Stimulated activated CD4-positive, alpha-beta T cell treated with anti-CD3 and anti-CD28 coated beads, Interleukin-1b, Interleukin-23, amount 100 ng/mL, for 48 hours (primary cell): ENCODE measurements around the gene TMEM87B.
"Not testable (repeated sequence)": the region's sequence is repeated elsewhere in the genome, so short reads cannot be mapped to it uniquely, and the experiment has no call there.

Experiments
- DNase-seq: peaks from one replicate; pipeline ENCODE4 v3.0.0-alpha.2; 2020

Gene TMEM87B

DNA sequence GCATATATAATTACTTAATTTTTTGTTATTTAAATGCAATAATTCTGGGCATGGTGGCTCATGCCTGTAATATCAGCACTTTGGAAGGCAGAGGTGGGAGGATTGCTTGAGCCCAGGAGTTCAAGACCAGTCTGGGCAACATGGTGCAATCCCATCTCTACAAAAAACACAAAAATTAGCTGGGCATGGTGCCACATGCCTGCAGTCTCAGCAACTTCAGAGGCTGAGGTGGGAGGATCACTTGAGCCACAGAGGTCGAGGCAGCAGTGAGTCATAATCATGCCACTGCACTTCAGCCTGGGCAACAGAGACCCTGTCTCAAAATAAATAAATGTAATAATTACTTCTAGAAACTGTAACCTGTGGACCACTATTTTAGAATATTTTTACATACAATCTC is 21.5 kb upstream of the TMEM87B start:
- no peak for DNase-seq

DNA sequence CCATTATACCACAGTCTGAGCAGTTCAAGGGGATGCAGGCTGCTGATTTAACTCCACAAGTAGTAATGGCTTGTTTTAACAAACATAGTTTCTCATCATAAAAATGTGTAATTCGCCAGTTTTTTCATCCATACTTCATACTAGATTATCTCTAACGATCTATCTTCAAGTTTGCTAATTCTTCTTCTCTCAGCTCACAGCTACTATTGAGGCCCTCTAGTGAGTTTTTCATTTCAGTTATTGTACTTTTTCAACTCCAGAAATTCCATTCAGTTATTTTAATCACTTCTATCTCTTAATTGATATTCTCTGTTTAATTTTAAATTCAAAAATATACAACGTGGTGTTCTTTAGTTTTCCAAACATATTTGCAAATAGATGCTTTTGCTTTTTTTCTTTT is 20.1 kb upstream of the TMEM87B start:
- DNase-seq: no peak

DNA sequence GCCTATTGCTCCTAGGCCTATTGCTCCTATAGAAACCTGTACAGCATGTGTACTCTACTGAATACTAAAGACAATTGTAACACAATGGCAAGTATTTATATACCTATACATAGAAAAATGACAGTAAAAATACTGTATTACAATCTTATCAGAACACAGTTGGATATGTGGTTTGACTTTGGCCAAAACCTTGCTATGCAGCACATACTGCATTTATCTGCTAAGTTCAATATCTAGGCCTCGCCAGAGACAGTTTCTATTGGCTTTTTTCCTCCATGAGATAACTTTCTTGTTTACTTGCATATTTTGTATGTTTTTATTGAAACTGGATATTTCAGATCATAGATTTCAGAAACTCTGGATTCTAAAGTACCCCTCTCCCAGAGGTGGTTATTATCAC is 19.3 kb upstream of the TMEM87B start:
- DNase-seq: no peak

DNA sequence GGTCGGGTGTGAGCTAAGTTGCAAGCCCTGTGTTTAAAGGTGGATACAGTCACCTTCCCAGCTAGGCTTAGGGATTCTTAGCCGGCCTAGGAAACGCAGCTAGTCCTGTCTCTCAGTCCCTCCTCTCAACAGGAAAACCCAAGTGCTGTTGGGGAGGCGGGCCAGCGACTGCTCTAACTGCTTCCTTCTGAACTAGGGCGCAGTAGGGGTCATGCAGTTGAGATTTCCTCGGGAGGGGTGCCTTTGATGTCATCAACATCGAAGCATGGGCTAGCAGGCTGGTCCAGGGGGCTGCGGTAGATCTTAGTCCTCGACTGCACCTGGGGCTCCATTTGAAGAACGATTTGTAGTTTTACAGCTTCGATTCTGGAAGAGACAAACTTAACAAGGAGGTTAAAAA is 15.5 kb upstream of the TMEM87B start:
- DNase-seq: not testable (repeated sequence)

DNA sequence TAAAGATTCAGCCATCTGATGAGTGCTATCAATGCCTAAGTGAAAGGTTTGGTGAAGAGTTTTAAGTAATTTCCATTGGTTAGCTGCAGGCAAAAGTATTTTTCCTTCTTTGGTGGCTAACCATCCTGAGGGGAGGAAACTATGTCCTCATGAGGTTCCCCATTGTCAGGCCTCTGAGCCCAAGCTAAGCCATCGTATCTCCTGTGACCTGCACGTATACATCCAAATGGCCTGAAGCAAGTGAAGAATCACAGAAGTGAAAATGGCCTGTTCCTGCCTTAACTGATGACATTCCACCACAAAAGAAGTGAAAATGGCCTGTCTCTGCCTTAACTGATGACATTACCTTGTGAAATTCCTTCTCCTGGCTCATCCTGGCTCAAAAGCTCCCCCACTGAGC is 15.0 kb upstream of the TMEM87B start:
- DNase-seq: not testable (repeated sequence)

DNA sequence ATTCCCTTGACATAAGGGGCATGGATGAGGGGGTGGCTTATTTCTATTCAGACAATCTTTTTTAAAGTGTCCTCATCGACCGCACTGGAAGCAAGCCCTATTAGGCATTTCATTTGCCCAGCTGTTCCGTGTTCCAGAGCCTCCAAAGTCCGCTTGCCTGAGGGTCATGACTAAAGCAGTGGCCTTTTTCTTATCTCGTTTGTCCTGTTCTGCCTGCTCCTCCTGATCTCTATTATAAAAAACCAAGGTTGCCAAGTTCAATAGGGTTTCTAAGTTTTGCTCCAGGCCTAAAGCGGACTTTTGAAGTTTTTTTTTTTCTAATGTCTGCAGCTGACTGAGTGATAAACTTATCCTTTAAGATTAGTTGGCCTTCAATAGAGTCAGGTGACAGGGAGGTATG is 13.6 kb upstream of the TMEM87B start:
- DNase-seq: not testable (repeated sequence)

DNA sequence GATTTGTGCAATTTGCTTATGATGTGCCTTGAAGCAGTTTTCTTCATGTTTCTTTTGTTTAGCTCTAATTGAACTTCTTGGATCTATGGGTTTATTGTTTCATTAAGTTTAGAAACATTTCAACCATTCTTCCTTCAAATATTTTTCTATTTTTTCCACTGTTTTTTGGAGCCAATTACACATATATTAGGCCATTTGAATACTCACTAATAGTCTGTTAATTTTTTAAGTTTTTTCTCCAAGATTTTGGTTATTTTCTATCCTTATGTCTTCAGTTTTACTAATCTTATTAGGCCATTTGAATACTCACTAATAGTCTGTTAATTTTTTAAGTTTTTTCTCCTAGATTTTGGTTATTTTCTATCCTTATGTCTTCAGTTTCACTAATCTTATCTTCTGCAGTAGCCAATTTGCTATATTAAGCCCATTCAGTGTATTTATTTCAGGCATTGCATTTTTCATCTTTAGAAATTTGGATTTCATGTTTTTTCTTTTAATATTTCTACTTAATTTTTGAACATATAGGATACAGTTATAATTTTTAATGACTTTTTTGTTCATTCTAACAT is 9.5 kb upstream of the TMEM87B start:
- DNase-seq: no peak

DNA sequence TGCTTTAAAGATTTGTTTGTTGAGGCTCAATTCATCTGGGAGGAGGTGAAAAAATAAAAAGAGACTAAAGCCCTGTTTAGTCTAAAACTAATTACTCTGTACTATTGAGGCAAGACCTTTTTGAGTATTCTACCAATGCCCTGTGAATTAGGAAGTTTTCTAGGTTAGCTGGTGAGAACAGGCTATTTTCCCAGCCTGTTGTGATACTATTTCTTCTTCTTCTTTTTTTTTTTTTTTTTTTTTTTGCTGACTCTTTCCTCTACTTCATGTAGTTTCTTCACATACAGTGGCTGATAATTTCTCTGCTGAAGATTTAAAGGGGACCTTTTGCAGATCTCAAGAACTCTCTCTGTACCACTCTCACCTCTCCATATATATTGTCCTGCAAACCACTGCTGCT is 8.8 kb upstream of the TMEM87B start:
- DNase-seq: no peak

DNA sequence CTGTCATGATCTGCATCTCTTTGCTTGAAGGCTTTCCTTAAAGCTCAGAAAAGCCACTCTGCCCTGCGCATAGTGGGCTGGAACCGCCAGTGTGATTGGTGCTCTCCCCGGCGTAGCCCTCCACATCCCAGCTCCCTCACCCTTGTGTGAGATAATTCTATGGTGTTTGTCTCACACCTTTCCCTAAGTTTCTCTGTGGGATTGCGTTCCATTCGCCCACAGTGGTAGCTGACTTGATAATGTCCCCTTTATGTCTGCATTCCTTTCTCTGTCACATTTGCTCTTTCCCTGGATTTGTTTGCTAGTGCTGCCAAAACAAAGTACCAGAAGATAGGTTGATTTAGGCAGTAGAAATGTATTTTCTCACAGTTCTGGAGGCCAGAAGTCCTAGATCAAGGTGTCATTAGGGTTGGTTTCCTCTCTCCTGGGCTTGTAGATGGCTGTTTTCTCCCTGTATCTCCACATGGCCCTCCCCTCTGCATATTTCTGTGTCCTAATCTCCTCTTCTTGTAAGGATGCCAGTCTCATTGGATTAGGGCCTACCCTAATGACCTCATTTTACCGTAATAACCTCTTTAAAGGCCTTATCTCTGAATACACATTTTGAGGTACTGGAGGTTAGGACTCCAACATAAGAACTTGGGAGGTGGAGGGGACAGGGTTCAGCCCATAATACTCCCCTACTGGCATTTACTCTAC is 7.4 kb upstream of the TMEM87B start:
- no peak for DNase-seq

DNA sequence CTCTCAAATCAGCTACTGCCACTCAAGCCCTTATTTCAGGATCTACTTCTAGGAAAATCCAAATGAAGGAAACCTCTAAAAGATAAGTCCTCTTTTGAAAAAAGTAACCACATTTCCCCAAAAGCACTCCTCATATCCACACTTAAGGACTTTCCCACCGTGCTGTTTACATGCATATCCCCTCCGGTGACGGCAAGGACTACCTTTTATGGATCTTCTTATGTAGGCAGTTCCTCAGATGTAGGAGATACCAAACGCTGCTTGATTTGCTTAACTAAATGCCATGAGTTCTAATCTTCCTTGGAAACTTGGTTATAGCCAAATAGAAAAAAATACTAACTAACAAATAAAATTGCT is 6.9 kb upstream of the TMEM87B start:
- DNase-seq: no peak

DNA sequence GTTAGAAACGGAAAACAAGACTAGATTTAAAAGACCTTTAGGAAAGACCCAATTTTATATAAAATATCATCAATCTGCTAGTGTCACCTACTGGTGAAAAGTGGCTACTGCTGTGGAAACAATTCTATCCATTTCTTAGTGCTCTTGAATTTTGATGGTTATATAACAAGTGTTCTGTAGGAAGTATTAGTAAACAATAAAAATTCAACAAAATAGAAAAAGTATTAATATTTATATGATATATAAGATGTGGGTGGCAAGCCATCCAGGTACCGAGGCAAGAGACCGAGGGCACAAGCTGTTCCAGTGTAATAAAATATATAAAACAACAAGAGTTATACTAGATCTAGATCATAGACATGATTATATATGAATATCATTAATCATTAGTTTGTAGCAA is 6.2 kb upstream of the TMEM87B start:
- no peak for DNase-seq

DNA sequence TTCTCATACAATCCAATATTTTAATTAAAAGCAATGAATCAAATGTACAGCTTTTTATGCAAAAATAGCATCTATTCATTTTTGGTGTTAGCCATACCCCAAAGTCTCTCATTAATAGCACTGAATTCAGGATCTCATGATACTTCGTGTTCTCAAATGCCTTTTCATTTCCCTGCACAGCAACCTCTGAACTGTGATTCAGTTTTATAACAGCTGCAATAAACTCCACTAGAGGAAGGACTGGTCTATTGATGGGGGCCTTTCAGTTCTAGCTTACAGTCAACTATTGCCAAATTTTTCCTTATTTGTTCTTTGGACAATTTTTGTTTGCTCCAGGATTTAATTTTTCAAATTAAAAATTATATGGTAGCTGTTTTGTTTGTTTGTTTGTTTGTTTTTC is 4.8 kb upstream of the TMEM87B start:
- no peak for DNase-seq

DNA sequence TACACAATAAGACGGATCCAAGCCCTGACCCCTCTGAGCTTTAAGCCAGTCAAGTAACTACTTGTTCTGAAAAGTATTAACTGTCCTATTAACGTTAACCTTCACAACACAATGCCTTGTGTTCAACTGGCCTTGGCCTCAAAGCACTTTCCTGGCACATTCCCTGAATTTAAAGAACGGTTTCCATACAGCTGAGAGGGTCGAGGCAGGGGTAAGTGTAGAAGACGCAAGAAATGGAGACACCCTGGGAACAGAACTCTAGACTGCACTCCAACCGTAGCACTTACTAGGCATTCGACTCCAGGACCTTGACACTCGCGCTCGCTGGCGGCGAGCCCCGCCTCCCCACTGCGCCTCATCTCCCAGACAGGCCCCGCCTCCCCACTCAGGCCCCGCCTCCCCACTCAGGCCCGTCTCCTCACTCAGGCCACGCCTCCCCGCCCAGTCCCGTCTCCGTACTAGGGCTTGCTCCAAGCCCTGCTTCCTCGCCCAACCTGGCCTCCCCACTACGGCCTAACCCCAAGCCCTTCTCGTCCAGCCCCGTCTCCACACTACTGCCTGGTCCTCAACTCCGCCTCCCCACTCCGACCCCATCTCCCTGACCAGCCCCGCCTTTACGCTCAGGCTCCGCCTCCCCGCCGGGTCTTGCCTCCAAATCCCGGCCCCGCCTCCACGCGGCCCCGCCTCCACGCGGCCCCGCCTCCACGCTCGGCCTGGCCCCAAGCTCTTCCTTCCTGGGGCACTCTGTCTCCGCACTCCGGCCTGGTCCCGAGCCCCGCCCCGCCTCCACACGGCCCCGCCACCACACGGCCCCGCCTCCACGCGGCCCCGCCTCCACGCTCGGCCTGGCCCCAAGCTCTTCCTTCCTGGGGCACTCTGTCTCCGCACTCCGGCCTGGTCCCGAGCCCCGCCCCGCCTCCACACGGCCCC is 887 bp upstream of the TMEM87B start:
- peak; percentile 95 for DNase-seq

DNA sequence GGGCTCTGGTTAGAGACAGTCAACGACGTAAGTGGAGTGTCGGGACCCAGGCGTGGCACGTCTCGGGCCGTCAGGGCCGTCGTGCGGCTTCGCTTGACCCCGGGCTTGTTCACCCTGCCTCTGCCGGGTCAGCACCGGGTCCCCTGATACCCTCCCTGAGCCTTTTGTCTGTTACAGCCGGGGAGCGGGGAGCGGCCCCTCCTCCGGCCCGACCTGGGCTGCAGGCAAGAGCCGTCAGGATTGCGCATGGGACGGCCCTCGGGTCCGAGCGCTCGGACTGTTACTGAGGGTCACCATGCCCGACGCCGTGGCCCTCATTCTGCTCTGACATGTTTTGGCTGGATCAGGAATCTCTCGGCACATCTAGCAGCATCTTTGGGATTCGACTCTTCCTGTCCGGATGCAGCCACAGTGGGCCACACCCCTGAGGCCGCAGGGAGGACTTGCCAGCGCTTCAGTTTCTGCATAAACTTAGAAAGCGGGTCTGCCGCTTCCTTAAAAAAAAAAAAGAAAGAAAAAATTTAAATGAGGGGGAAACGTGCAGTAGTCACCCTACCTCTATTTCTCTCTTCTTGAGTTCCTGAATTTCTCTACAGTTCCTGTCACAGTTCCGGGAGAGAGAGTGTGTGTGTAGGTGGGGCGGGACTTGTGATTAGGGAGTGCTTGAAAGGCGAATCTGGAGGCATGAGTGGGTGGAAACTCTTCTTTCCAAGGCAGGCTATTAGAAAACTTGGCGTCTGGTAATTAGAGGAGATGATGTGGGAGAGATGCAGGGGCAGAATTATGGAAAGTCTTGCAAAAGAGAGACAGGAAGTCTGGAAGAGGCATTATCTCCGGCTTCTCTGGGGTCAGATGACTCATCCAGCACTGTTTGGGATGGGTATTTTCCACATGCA is 909 bp downstream of the TMEM87B start:
- DNase-seq: peak; percentile 24

DNA sequence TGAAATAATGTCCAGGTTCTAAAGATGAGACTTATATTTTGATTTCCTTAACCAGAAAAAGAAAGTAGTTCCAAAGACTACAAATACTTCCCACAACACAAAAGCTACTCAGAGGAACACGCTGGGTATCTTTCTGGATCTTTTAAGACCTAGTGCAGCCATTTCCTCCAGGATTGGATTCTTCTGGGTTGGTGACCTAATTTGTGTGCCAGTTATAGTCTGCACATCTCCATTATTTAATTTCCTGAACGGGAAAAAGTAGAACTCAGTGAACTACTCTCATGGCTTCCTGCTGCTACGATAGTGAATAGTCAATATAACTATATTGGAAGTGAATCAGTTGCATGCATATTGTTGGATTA is 1.5 kb downstream of the TMEM87B start:
- DNase-seq: no peak

DNA sequence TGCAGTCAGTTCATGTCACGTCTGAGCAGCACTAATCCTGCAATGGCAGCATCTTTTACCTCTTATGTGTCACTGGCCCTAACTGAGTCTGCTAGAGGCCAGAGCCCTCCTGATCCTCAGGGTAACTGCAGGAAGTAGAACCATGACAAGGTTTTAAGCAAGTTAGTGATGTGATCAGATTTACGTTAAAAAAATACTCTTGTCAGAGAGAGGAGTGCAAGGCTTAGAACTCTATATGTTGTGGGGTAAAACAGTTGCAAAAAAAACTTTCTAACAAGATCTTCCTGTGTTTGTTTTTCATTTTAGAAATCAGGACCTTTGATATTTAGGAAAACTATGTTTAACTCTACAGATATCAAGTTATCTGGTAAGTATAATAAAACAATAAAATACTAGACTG is 4.6 kb downstream of the TMEM87B start:
- DNase-seq: no peak

DNA sequence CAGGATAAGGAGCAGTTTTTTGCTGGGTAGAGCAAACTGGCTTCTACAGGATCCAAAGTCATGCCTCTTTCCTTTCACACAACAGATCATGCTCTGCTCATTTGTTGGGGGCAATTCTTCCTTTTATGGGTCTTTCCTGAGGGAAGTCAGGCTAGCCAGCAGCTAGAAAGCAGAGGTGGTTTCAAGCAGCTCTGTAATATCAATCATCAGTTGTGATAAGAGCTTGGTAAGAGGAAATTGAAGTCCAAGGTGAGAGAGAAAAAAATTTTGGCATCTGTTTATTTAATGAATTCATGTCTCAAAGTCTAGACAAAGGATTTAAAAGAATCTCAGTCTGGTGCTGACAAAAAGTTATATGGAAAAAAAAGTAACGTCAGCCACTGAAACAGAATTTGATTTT is 6.2 kb downstream of the TMEM87B start:
- no peak for DNase-seq

DNA sequence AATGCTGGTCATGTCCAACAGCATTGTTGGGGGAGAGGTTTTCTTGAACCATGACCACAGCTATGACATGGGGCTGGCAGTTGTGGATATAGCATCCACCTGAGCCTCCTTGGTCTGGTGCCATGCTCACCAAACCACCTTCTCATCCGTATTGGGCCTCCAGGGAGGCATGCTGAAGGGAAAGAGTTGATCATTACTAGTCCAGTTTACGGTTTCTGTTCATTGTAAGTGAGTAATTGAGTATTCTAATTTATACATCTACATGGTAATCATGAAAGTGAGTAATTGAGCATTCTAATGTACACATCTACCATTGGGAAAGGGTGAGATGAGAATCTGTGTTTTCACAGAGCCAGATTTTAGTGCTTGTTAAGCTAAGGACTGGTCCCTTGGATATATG is 6.8 kb downstream of the TMEM87B start:
- DNase-seq: peak; percentile 46

DNA sequence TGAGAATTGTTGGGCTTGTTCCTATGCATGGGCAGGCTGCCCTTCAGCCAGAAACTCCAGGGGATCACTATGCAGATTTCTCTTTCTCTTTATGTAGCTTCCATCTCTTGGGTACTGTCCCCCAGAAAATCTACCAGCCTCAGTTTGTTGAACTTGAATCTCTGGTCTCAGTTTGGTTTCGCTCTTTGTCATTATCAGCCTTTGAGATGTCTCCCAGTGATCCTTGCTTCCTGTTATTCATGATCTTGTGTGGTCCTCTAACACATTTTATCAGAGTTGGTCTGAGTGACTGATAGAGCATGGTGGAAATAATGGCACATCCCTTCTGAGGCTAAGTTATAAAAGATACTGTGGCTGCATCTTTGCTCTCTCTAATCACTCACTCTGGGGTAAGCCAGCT is 7.8 kb downstream of the TMEM87B start:
- no peak for DNase-seq

DNA sequence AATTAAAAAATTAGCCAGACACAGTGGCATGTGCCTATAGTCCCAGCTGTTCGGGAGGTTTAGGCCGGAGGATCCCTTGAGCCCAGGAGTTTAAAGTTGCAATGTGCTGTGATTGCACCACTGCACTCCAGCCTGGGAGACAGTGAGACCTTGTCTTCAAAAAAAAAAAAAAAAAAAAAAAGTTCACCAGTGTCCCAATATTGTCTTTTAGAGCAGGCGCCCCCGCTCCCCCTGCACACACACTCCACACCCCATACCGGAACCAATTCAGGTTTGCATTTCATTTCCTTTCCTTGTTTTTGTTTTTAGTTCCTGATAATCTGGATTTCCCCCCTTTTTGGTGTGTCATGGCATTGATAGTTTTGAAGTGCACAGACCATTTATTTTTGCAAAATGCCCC is 10.4 kb downstream of the TMEM87B start:
- DNase-seq: no peak

DNA sequence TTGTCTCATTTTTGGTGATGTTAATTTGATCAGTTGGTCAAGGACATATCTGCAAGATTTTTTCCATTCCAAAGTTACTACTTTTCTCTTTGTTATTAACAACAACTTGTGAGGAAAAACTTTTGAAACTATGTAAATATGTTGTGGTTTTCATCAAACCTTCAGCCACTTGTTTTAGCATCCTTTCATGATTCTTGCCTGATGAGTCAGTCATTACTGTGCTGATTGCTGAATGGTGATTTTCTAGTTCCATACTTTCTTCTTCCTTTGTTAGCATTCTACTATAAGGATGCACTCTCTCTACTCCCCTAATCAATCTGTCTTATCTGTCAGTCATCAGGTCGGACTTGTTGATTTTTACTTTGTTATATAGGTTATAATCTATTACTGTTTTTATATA is 10.9 kb downstream of the TMEM87B start:
- DNase-seq: no peak

DNA sequence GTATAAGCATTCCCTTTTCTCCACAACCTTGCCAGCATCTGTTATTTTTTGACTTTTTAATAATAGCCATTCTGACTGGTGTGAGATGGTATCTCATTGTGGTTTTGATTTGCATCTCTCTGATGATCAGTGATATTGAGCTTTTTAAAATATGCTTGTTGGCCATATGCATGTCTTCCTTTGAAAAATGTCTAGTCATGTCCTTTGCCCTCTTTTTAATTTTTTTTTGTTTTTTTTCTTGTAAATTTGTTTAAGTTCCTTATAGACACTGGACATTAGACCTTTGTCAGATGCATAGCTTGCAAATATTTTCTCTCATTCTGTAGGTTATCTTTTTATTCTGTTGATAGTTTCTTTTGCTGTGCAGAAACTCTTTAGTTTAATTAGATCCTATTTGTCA is 14.7 kb downstream of the TMEM87B start:
- DNase-seq: not testable (repeated sequence)

DNA sequence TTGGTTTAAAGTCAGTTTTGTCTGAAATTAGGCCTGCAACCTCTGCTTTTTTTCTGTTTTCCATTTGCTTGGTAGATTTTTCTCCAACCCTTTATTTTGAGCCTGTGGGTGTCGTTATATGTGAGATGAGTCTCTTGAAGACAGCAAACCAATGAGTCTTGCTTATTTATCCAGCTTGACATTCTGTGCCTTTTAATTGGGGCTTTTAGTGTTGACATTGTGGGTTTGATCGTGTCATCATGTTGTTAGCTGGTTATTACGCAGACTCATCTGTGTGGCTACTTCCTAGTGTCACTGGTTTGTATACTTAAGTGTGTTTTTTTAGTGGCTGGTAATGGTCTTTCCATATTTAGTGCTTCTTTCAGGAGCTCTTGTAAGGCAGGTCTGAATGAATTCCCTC is 18.8 kb downstream of the TMEM87B start:
- DNase-seq: no peak
